EL (cell line): ENCODE measurements around the gene IL2RA.
"Not testable (repeated sequence)": the region's sequence is repeated elsewhere in the genome, so short reads cannot be mapped to it uniquely, and the experiment has no call there.

Source experiments
- DNase-seq: peaks from one replicate; pipeline ENCODE4 v3.0.0-alpha.2; 2016

Gene IL2RA

DNA sequence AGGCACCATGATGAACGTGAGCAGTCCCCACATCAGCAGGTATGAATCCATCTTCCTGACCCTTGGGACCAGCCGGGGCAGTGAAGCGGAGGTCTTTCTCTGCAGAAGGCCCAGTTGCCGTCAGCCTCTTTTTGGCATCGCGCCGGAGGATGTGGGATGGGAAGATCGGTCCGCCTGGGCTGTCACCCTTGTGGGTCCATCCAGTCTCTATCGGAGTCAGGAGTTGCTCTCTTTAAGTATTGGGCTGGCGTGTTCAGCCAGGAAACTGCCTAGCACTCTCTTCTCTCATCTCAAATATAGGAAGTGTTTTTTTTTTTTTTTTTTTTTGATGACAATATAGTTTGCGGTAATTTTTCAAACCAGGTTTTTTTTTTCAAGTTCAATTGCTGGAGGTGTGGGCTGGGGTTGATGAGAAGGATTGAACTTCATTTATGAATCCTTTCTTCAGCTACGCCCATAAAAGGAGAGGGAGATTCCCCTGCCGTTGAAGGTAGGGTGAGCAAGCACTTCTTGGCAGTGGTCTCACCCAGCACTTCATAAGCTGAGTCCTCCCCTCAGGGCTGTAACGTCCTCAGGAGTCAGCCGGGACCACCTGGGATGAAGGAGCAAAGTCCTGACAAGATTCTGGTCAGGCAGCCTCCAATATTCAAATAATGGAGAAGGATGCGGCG, at the start of gene IL2RA:
Gene IL2RA, minus strand, starts transcription at position 267 of the 671 bp plus-strand sequence. Its CDS starts 216 bp downstream, at position 51.
- no peak for DNase-seq

GRCh38 chr10:6110136-6110535, 48.0 kb upstream of the IL2RA start:
- DNase-seq: no peak

DNA sequence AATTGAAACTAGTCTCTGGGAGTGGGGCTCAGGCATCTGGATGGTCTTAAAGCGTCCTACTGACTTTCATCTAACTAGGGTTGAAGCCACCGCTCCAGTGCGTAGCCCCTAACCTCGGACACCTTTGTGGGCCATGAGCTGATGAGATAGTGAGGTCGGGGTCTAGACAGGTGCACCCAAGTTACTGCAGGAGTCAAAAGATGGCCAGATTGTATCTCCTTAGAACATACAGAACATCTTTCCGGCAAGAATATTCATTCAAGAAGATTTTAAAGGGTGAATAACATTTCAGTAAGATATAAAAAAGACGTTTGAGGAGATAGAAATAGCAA, 47.2 kb upstream of the IL2RA start:
- no peak for DNase-seq

DNA sequence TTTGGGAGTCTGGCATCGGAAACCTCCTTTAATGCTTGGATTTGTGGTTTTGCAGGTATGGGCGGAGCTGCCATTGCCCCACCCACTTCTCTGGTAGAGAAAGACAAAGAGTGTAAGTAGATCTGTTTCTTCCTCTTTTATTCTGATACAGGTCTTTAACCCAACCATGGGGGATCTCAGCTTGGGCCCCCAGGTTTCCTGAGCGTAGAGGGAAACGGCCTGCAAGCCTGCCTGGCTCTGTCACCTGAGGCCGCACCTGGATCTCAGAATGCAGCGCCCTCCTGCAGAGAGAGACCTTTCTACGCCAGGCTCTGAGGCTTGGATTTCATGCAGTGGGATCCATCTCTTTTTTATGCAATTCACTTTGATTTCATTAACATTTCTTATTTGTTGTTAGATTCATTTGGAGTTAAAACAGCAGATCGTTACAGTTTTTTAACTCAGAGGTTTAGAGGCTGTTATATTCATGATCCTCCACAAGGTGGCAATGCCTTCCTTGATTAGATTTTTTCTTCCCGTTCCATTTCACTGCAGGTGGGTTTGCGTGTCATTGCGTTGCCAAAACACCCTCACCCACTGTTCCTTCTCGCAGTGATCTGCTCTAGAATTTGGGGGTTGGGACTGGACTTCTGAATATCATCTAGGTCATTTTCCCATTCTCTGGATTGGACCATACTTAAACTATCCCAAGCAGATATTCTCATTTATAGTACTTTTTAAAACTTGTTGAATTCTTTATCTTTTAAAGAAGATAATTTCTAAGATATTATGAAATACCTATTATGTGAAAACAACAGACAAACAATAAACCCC, 46.7 kb upstream of the IL2RA start:
- peak; percentile 53 for DNase-seq

DNA sequence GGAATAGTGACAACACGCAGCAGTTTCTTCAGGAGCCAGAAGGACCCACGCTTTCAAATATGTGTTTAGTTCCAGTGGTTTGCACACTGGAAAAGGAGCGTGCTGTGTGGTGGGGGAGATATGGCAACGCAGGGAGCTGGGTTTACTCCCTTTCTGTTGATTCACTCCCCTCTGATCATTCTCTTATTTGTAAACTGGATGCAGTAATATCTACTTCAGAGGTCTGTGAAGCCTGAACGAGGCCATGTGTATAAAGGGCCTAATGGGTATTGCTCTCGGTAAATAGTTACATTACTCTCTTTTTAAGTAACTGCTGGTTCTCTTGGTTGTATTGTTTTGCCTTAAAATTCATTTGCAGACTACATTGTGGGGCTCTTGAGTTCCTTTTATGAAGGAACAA, 45.9 kb upstream of the IL2RA start:
- DNase-seq: no peak

DNA sequence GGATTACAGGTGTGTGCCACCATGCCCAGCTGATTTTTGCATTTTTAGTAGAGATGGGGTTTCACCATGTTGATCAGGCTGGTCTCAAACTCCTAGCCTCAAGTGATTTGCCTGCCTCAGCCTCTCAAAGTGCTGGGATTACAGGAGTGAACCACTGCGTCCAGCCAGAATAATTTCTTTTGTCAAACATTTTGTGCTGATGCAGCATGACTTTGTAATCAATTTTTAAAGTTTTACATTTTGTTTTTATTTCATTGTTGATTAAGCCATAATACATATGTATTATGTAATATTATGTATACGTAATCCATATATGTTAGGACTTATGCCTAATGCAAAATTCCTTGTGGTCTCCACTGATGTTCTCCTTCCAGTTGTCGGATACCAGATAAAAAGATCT, 45.4 kb upstream of the IL2RA start:
- DNase-seq: not testable (repeated sequence)

- DNase-seq: no peak
These were observed 41.4 kb upstream of the IL2RA start for GRCh38 chr10:6103591-6103990.

DNA sequence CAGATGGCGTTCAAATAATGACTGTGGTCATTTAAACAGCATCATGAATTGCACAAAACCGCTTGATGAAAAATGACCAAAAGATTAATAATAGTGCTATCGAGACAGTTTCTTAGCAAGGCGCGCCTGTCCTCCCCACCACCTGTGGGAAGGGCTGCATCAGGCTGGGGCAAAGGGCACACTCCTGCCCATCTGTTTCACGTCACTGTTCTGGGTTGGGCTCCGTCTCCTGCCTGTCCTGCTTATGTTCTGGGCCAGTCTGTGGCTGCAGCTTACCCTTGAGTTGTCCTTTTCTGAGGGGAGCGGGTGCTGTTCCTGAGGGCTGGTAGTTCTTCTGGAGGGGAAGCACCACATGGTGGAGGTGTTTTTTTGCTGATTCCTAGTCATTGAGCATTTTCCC, 40.0 kb upstream of the IL2RA start:
- no peak for DNase-seq

DNA sequence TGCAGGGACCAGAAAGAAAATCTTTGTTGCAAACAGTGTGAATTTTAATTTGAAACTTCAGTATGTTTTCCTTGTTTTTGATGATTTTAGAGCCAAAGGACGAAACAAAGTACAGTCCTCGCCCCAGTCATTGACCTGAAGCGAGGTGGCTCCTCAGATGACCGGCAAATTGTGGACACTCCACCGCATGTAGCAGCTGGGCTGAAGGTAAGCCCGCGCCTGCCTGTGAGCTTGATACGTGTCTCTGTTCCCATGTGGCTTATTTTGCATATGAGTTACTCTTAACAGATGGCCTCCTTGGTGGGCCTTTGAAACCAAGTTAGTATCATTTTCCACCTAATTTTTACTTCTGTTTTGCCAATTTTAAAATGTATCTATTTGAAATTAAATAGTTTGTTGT, 39.0 kb upstream of the IL2RA start:
- DNase-seq: no peak

DNA sequence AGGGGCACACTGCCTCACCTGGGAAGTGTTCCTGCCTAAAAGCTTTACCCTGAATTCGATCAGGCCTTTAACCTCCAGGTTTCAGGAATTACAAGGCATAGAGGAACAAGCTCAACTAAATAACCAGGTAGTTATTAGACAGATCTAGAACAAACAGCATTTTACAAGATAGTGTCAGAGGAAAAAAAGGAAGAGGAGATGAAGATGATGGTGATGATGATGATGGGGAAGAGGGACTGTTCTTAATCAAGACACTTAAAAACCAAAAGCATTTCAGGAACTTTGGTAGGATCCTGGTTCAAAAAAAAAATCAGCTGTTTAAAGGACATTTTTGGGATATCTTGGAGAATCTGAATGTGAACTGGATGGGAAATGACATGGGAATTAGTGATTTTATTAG, 38.2 kb upstream of the IL2RA start:
- DNase-seq: no peak

DNA sequence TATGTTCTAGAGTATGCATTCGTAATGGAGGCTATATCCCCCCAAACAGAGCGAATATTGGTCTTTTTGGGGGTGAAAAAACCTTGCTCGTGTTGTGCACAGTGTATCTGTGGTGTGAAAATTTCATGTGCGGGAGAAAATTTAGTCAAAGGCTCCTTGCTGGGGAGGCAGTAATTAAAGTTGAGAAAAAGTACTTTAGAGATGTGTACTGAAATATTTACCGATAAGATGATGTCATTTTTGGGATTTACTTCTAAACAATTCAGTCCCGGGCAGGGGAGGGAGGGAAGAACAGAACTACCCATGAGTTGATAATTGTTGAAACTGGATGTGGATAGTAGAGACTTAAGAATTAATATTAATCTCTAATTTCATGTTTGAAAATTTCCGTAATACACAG, 36.0 kb upstream of the IL2RA start:
- no peak for DNase-seq

GRCh38 chr10:6097063-6097462, 34.9 kb upstream of the IL2RA start:
- no peak for DNase-seq

GRCh38 chr10:6095810-6096570, 33.8 kb upstream of the IL2RA start:
- no peak for DNase-seq

- no peak for DNase-seq
These were observed 30.6 kb upstream of the IL2RA start for GRCh38 chr10:6092731-6093130.

- DNase-seq: no peak
These were observed 29.5 kb upstream of the IL2RA start for GRCh38 chr10:6091630-6092029.

DNA sequence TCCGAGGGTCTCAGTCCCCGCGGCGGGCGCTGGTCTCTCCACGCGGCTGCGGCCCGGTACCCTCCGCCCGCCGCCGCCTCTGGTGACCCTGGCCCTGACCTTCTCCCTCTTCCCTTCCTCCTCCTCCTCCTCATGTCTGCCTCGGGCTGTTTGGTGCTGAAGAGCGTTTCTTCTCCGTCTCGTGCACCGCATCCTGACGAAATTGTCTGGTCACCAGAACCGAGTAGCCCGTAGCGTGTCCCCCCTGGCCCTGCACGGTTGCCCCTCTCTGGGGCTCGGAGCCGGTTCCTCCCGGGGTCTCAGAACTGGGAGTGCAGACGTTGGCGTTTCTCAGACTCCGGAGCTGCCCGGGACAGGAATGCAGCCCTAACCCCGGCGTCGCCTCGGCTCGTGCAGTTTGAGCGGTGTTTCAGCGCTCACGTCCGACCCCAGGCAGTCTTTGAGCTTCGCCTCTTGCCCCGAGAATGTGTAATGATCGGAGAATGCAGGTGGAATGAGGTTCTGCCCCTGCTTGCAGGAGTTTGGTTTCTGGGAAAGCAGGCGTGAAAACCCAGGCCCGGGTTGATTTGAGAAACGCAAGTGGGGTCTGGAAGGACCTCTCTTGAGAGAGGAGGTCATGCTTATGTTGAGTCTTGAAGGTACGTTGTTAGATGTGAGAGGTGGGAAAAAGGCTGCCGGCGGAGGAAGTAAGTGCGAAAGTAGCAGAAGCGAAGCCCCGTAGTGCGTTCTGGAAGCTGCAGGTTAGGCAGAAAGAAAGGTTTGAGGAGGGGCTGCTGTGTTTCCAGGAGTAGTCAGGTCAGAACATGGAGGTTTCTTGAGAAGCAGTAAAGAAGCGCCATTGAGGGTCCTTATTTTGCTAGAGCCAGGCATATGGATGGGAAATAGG, 27.4 kb upstream of the IL2RA start:
- DNase-seq: peak; percentile 46

- DNase-seq: peak; percentile 94
These were observed 26.7 kb upstream of the IL2RA start, which contains the start of gene RBM17 for GRCh38 chr10:6088721-6089333. Gene RBM17 (plus strand): TSS chr10:6089034. CDS start chr10:6097066, 8,032 bp downstream.

DNA sequence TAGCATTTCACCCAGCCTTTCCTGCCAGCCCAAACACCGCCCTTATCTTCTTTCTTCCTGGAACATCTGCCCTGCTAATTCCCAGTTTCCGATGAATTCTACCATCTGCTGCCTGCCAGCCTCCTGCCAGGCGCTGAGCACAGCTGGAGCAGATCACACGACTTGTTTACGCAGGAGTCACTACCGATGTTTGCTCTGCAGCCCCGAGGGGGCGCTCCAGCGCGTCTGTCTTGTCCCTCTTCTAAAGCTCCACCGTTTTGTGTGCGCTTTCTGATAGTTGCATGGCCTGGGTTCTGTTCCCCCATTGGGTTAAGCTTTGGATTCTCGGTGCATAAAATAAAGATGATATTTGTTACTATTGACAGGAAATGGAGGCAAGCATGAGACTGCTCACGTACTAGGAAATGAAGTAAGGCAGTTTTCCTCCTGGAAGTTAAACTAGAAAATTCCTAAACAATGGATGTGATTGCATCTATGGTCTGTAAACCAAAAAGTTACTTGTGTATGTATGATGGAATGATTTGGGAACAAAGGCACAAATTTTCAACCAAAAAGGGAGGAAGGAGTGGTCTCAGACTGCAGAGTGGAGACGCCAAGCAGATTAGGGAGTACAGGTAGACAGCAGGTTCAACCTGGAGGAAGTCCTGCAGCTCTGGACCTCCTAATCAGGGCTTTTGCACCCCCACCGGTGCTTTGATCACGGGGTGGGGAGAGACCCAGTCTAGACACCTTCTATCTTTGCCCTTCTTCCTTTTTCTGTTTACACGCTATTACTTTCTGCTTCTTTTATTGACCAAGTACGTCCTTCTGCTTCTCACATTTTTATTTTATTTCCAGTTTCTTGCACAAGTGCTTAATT, 24.4 kb upstream of the IL2RA start:
- peak; percentile 81 for DNase-seq

GRCh38 chr10:6083523-6084475, 21.6 kb upstream of the IL2RA start:
- peak; percentile 42 for DNase-seq
